GM10266 (cell line): ENCODE results near the gene YWHAB.

Experiments
- DNase-seq: peaks from one replicate; pipeline ENCODE4 v3.0.0; 2012; ENCODE audit errors: extremely low spot score
- CTCF ChIP-seq: IDR thresholded peaks from 2 replicates; pipeline ENCODE4 v1.5.1; 2012; ENCODE audit warnings: mild to moderate bottlenecking, low read depth; ENCODE audit not compliant: control insufficient read depth, insufficient read depth; ENCODE audit errors: missing control alignments

YWHAB gene

GRCh38 chr20:44932916-44933315, 47.4 kb downstream of the YWHAB start:
- TF ChIP-seq CTCF: no peak

GRCh38 chr20:44936510-44936909, 51.0 kb downstream of the YWHAB start:
- no peak for DNase-seq

More at GRCh38 chr20:44932916-44933315, 47.4 kb downstream of the YWHAB start:
- DNase-seq: no peak

GRCh38 chr20:44938637-44939036, 53.1 kb downstream of the YWHAB start:
- DNase-seq: no peak
- no peak for TF ChIP-seq CTCF

More at GRCh38 chr20:44936510-44936909, 51.0 kb downstream of the YWHAB start:
- no peak for TF ChIP-seq CTCF

- TF ChIP-seq CTCF: no peak
- DNase-seq: no peak
Observed at GRCh38 chr20:44941120-44941691, 55.7 kb downstream of the YWHAB start.

GRCh38 chr20:44942264-44942973, 56.9 kb downstream of the YWHAB start:
- no peak for DNase-seq

GRCh38 chr20:44943828-44944227, 58.3 kb downstream of the YWHAB start:
- DNase-seq: no peak
- no peak for TF ChIP-seq CTCF

More at GRCh38 chr20:44942264-44942973, 56.9 kb downstream of the YWHAB start:
- TF ChIP-seq CTCF: no peak

- no peak for TF ChIP-seq CTCF
- DNase-seq: no peak
Observed at GRCh38 chr20:44945261-44945660, 59.8 kb downstream of the YWHAB start.
